Measurements from ENCODE around the gene CAPN5. TPM values are rescaled to one million over a fixed set of nuclear protein-coding genes. Genes with fewer than 3 reads are reported as not detected.

The CAPN5 gene
- total RNA-seq, 2 experiments from 2014 or later, result 5.1 to 6.9 TPM

GRCh38 chr11:77153276-77154185 is 86.8 kb downstream of the CAPN5 start:
- no peak overlapping the region for H3K4me3 Mint-ChIP-seq
- intact Hi-C loops (cut with DNase I, micrococcal nuclease), result no loop called here

GRCh38 chr11:77154381-77155081 is 87.8 kb downstream of the CAPN5 start:
- Mint-ChIP-seq H3K9me3 (no peaks in the 10 kb centered on the region), H3K4me3 (no peak overlapping the region), H3K36me3 (ENCODE audit: low read depth) (no peaks in the 10 kb centered on the region), H3K4me1 (ENCODE audit: low read depth) (peaks cover 27% of the 10 kb centered on the region), H3K27ac (no peak overlapping the region), H3K27me3 (no peaks in the 10 kb centered on the region)
- Histone ChIP-seq H3K4me1 (ENCODE audit: insufficient read depth, low read length) (peaks cover 45% of the 10 kb centered on the region), H3K36me3 (ENCODE audit: insufficient read depth, low read length) (no peaks in the 10 kb centered on the region), H3K4me3 (ENCODE audit: low read length) (no peak overlapping the region), H3K9me3 (ENCODE audit: control insufficient read depth in 1 of 2, insufficient read depth in 1 of 2, low read length in 2 of 2) (no peaks in the 10 kb centered on the region), H3K27me3 (ENCODE audit: control insufficient read depth in 1 of 2, insufficient read depth in 2 of 2, low read length in 2 of 2) (no peaks in the 10 kb centered on the region), H3K27ac (ENCODE audit: low read depth in 1 of 2, low read length in 2 of 2) (no peak overlapping the region)
- intact Hi-C loops (cut with DNase I, micrococcal nuclease), result no loop called here
- ChIA-PET POLR2A (no interaction called here), CTCF (no interaction called here)
- TF ChIP-seq, protein P1, sequence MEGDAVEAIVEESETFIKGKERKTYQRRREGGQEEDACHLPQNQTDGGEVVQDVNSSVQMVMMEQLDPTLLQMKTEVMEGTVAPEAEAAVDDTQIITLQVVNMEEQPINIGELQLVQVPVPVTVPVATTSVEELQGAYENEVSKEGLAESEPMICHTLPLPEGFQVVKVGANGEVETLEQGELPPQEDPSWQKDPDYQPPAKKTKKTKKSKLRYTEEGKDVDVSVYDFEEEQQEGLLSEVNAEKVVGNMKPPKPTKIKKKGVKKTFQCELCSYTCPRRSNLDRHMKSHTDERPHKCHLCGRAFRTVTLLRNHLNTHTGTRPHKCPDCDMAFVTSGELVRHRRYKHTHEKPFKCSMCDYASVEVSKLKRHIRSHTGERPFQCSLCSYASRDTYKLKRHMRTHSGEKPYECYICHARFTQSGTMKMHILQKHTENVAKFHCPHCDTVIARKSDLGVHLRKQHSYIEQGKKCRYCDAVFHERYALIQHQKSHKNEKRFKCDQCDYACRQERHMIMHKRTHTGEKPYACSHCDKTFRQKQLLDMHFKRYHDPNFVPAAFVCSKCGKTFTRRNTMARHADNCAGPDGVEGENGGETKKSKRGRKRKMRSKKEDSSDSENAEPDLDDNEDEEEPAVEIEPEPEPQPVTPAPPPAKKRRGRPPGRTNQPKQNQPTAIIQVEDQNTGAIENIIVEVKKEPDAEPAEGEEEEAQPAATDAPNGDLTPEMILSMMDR (IDR thresholded peaks at IDR 0.05), result no peak
- DNase-seq (no peak), ATAC-seq (ENCODE audit: poor library complexity) (no peak)

More at GRCh38 chr11:77153276-77154185, 86.8 kb downstream of the CAPN5 start:
- Histone ChIP-seq H3K9me3 (ENCODE audit: control insufficient read depth in 1 of 2, insufficient read depth in 1 of 2, low read length in 2 of 2) (no peaks in the 10 kb centered on the region), H3K36me3 (ENCODE audit: insufficient read depth, low read length) (no peaks in the 10 kb centered on the region), H3K27ac (ENCODE audit: low read depth in 1 of 2, low read length in 2 of 2) (no peak overlapping the region), H3K27me3 (ENCODE audit: control insufficient read depth in 1 of 2, insufficient read depth in 2 of 2, low read length in 2 of 2) (no peaks in the 10 kb centered on the region), H3K4me1 (ENCODE audit: insufficient read depth, low read length) (peaks cover 53% of the 10 kb centered on the region), H3K4me3 (ENCODE audit: low read length) (no peak overlapping the region)
- no peak for DNase-seq
- Mint-ChIP-seq H3K4me1 (ENCODE audit: low read depth) (peaks cover 27% of the 10 kb centered on the region), H3K27ac (no peak overlapping the region), H3K36me3 (ENCODE audit: low read depth) (no peaks in the 10 kb centered on the region), H3K27me3 (no peaks in the 10 kb centered on the region), H3K9me3 (no peaks in the 10 kb centered on the region)
- TF ChIP-seq, protein P1 (IDR thresholded peaks at IDR 0.05), result no peak
- CTCF ChIA-PET, result no interaction called here
- POLR2A ChIA-PET, result no interaction called here
- no peak for ATAC-seq (ENCODE audit: poor library complexity)

GRCh38 chr11:77155082-77155475 is 88.3 kb downstream of the CAPN5 start:
- no peaks in the 10 kb centered on the region for H3K9me3 ChIP-seq (ENCODE audit: control insufficient read depth in 1 of 2, insufficient read depth in 1 of 2, low read length in 2 of 2)
- no peaks in the 10 kb centered on the region for H3K9me3 Mint-ChIP-seq
- no peak for ATAC-seq (ENCODE audit: poor library complexity)
- no peak for DNase-seq
- no peaks in the 10 kb centered on the region for H3K36me3 ChIP-seq (ENCODE audit: insufficient read depth, low read length)
- no peak overlapping the region for H3K27ac Mint-ChIP-seq
- TF ChIP-seq, protein P1 (IDR thresholded peaks at IDR 0.05), result no peak
- no peaks in the 10 kb centered on the region for H3K27me3 Mint-ChIP-seq
- no peak overlapping the region for H3K4me3 ChIP-seq (ENCODE audit: low read length)
- H3K4me1 ChIP-seq (ENCODE audit: insufficient read depth, low read length), result peaks cover 45% of the 10 kb centered on the region
- no peak overlapping the region for H3K4me3 Mint-ChIP-seq
- intact Hi-C loops (cut with DNase I, micrococcal nuclease), result no loop called here
- no peaks in the 10 kb centered on the region for H3K36me3 Mint-ChIP-seq (ENCODE audit: low read depth)
- H3K4me1 Mint-ChIP-seq (ENCODE audit: low read depth), result peaks cover 27% of the 10 kb centered on the region
- H3K27me3 ChIP-seq (ENCODE audit: control insufficient read depth in 1 of 2, insufficient read depth in 2 of 2, low read length in 2 of 2), result no peaks in the 10 kb centered on the region
- ChIA-PET CTCF (no interaction called here), POLR2A (no interaction called here)
- no peak overlapping the region for H3K27ac ChIP-seq (ENCODE audit: low read depth in 1 of 2, low read length in 2 of 2)
